Uterus (tissue), 2 donors: ENCODE results near the gene MICAL3.

Source experiments
- CTCF ChIP-seq, 4 experiments: fragments of 200-600 bp in 2 of 4; fragments of 450-650 bp in 2 of 4; sonication (generic) in 2 of 4; IDR thresholded peaks; one replicate each; pipeline ENCODE4 v1.5.1; 2016 to 2019; ENCODE audit warnings: antibody characterized with exemption in 4 of 4, mild to moderate bottlenecking in 2 of 4, moderate library complexity in 1 of 4
- POLR2A ChIP-seq, 2 donors: fragments of 450-650 bp; IDR thresholded peaks; one replicate each; pipeline ENCODE4 v1.6.1; 2016; ENCODE audit warnings: antibody characterized with exemption in 2 of 2, mild to moderate bottlenecking in 1 of 2, moderate library complexity in 1 of 2

- TF ChIP-seq CTCF (IDR thresholded peaks at IDR 0.05) (no peak), POLR2A (IDR thresholded peaks at IDR 0.05) (no peak)
These were observed 202.3 kb downstream of the MICAL3 start for GRCh38 chr22:17822087-17822486.
